Memory B cell (primary cell): ENCODE data around the gene SLC4A7.
A peak's percentile ranks its signal among the peaks of the same experiment; 100 is the strongest.
"Not testable (repeated sequence)": the region's sequence is repeated elsewhere in the genome, so short reads cannot be mapped to it uniquely, and the experiment has no call there.

Experiments used
- ATAC-seq: fragments of 150-1000 bp; cut with Tn5 transposase; 2 replicates; pipeline ENCODE4 v1.10.0; 2021; ENCODE audit warnings: low read depth, mild to moderate bottlenecking, moderate library complexity
- DNase-seq, 2 donors: peaks; one replicate each; pipeline ENCODE4 v3.0.0; 2022; ENCODE audit warnings: low spot score in 2 of 2
- H3K27ac Mint-ChIP-seq: one replicate; pipeline ENCODE4 v1.8.0; 2022; ENCODE audit warnings: mild to moderate bottlenecking, moderate library complexity, mixed read lengths
- H3K27me3 Mint-ChIP-seq: one replicate; pipeline ENCODE4 v1.8.0; 2022; ENCODE audit warnings: mixed read lengths
- H3K36me3 Mint-ChIP-seq: one replicate; pipeline ENCODE4 v1.8.0; 2022; ENCODE audit warnings: mild to moderate bottlenecking, mixed read lengths
- H3K4me1 Mint-ChIP-seq: one replicate; pipeline ENCODE4 v1.8.0; 2022; ENCODE audit warnings: mixed read lengths
- H3K4me3 Mint-ChIP-seq: one replicate; pipeline ENCODE4 v1.8.0; 2022; ENCODE audit warnings: mild to moderate bottlenecking, moderate library complexity, mixed read lengths
- H3K9me3 Mint-ChIP-seq: one replicate; pipeline ENCODE4 v1.8.0; 2022; ENCODE audit warnings: mixed read lengths

SLC4A7 gene

GRCh38 chr3:27353221-27353620 is 131.0 kb downstream of the SLC4A7 start:
- H3K27ac Mint-ChIP-seq: no peak overlapping the region
- no peaks in the 10 kb centered on the region for H3K27me3 Mint-ChIP-seq
- no peaks in the 10 kb centered on the region for H3K9me3 Mint-ChIP-seq
- H3K4me1 Mint-ChIP-seq: peaks cover 8% of the 10 kb centered on the region
- DNase-seq (no peak), ATAC-seq (no peak)
- no peaks in the 10 kb centered on the region for H3K36me3 Mint-ChIP-seq
- no peak overlapping the region for H3K4me3 Mint-ChIP-seq

GRCh38 chr3:27352047-27352446 is 132.1 kb downstream of the SLC4A7 start:
- Mint-ChIP-seq H3K36me3 (no peaks in the 10 kb centered on the region), H3K4me1 (peaks cover 5% of the 10 kb centered on the region), H3K4me3 (no peak overlapping the region), H3K9me3 (no peaks in the 10 kb centered on the region), H3K27ac (no peak overlapping the region), H3K27me3 (no peaks in the 10 kb centered on the region)
- DNase-seq (no peak), ATAC-seq (no peak)

GRCh38 chr3:27349832-27350231 is 134.4 kb downstream of the SLC4A7 start:
- H3K4me3 Mint-ChIP-seq: no peak overlapping the region
- H3K4me1 Mint-ChIP-seq: peaks cover 5% of the 10 kb centered on the region
- no peak for DNase-seq
- no peak overlapping the region for H3K27ac Mint-ChIP-seq
- no peaks in the 10 kb centered on the region for H3K9me3 Mint-ChIP-seq
- H3K36me3 Mint-ChIP-seq: no peaks in the 10 kb centered on the region
- no peak for ATAC-seq
- no peaks in the 10 kb centered on the region for H3K27me3 Mint-ChIP-seq

GRCh38 chr3:27345959-27346865 is 138.0 kb downstream of the SLC4A7 start:
- Mint-ChIP-seq H3K4me1 (peaks cover 8% of the 10 kb centered on the region), H3K4me3 (no peak overlapping the region), H3K27me3 (no peaks in the 10 kb centered on the region), H3K27ac (no peak overlapping the region), H3K36me3 (no peaks in the 10 kb centered on the region), H3K9me3 (no peaks in the 10 kb centered on the region)
- DNase-seq: no peak
- no peak for ATAC-seq

- H3K4me3 Mint-ChIP-seq: no peak overlapping the region
- no peak for ATAC-seq
- no peaks in the 10 kb centered on the region for H3K9me3 Mint-ChIP-seq
- H3K4me1 Mint-ChIP-seq: peaks cover 8% of the 10 kb centered on the region
- H3K36me3 Mint-ChIP-seq: no peaks in the 10 kb centered on the region
- H3K27ac Mint-ChIP-seq: no peak overlapping the region
- H3K27me3 Mint-ChIP-seq: no peaks in the 10 kb centered on the region
- DNase-seq: no peak
These were observed 138.7 kb downstream of the SLC4A7 start for GRCh38 chr3:27345493-27345892.

GRCh38 chr3:27345045-27345444 is 139.1 kb downstream of the SLC4A7 start:
- H3K27me3 Mint-ChIP-seq: no peaks in the 10 kb centered on the region
- no peak overlapping the region for H3K4me3 Mint-ChIP-seq
- no peak overlapping the region for H3K27ac Mint-ChIP-seq
- no peaks in the 10 kb centered on the region for H3K9me3 Mint-ChIP-seq
- no peak for DNase-seq
- no peaks in the 10 kb centered on the region for H3K36me3 Mint-ChIP-seq
- H3K4me1 Mint-ChIP-seq: peaks cover 8% of the 10 kb centered on the region
- ATAC-seq: no peak

- Mint-ChIP-seq H3K27ac (no peak overlapping the region), H3K4me3 (no peak overlapping the region), H3K36me3 (no peaks in the 10 kb centered on the region), H3K4me1 (peaks cover 3% of the 10 kb centered on the region), H3K9me3 (no peaks in the 10 kb centered on the region), H3K27me3 (no peaks in the 10 kb centered on the region)
- DNase-seq: no peak
- no peak for ATAC-seq
These were observed 140.0 kb downstream of the SLC4A7 start for GRCh38 chr3:27344192-27344591.

- H3K9me3 Mint-ChIP-seq: no peaks in the 10 kb centered on the region
- H3K36me3 Mint-ChIP-seq: no peaks in the 10 kb centered on the region
- ATAC-seq (no peak), DNase-seq (no peak)
- H3K4me3 Mint-ChIP-seq: no peak overlapping the region
- no peak overlapping the region for H3K27ac Mint-ChIP-seq
- no peaks in the 10 kb centered on the region for H3K27me3 Mint-ChIP-seq
- peaks cover 2% of the 10 kb centered on the region for H3K4me1 Mint-ChIP-seq
These were observed 141.9 kb downstream of the SLC4A7 start for GRCh38 chr3:27342267-27342666.

GRCh38 chr3:27340534-27340933 is 143.7 kb downstream of the SLC4A7 start:
- H3K9me3 Mint-ChIP-seq: no peaks in the 10 kb centered on the region
- H3K27me3 Mint-ChIP-seq: no peaks in the 10 kb centered on the region
- peaks cover 2% of the 10 kb centered on the region for H3K4me1 Mint-ChIP-seq
- H3K27ac Mint-ChIP-seq: no peak overlapping the region
- ATAC-seq (peak; percentile 88), DNase-seq (no peak)
- no peaks in the 10 kb centered on the region for H3K36me3 Mint-ChIP-seq
- H3K4me3 Mint-ChIP-seq: no peak overlapping the region

GRCh38 chr3:27335571-27335970 is 148.6 kb downstream of the SLC4A7 start:
- Mint-ChIP-seq H3K27ac (no peak overlapping the region), H3K9me3 (no peaks in the 10 kb centered on the region), H3K27me3 (peaks cover 4% of the 10 kb centered on the region), H3K4me3 (no peak overlapping the region), H3K36me3 (no peaks in the 10 kb centered on the region), H3K4me1 (no peaks in the 10 kb centered on the region)
- DNase-seq (no peak), ATAC-seq (no peak)

- no peak overlapping the region for H3K27ac Mint-ChIP-seq
- DNase-seq (no peak), ATAC-seq (no peak)
- H3K4me1 Mint-ChIP-seq: no peaks in the 10 kb centered on the region
- no peaks in the 10 kb centered on the region for H3K9me3 Mint-ChIP-seq
- peaks cover 4% of the 10 kb centered on the region for H3K27me3 Mint-ChIP-seq
- no peak overlapping the region for H3K4me3 Mint-ChIP-seq
- H3K36me3 Mint-ChIP-seq: peaks cover 3% of the 10 kb centered on the region
These were observed 150.3 kb downstream of the SLC4A7 start for GRCh38 chr3:27333843-27334242.

- not testable (repeated sequence) for ATAC-seq, H3K4me3 Mint-ChIP-seq, H3K36me3 Mint-ChIP-seq, H3K4me1 Mint-ChIP-seq, H3K27ac Mint-ChIP-seq, H3K9me3 Mint-ChIP-seq, DNase-seq, H3K27me3 Mint-ChIP-seq
These were observed 155.0 kb downstream of the SLC4A7 start for GRCh38 chr3:27328982-27329762.

GRCh38 chr3:27326629-27327545 is 157.3 kb downstream of the SLC4A7 start:
- Mint-ChIP-seq H3K4me1 (no peaks in the 10 kb centered on the region), H3K9me3 (peaks cover 6% of the 10 kb centered on the region)

GRCh38 chr3:27326202-27326601 is 158.0 kb downstream of the SLC4A7 start:
- Mint-ChIP-seq H3K9me3 (peaks cover 6% of the 10 kb centered on the region), H3K36me3 (peaks cover 9% of the 10 kb centered on the region), H3K27ac (no peak overlapping the region), H3K27me3 (peaks cover 1% of the 10 kb centered on the region), H3K4me1 (no peaks in the 10 kb centered on the region), H3K4me3 (no peak overlapping the region)
- ATAC-seq (no peak), DNase-seq (no peak)

More at GRCh38 chr3:27326629-27327545, 157.3 kb downstream of the SLC4A7 start:
- Mint-ChIP-seq H3K27me3 (peaks cover 1% of the 10 kb centered on the region), H3K27ac (no peak overlapping the region), H3K4me3 (no peak overlapping the region), H3K36me3 (peaks cover 9% of the 10 kb centered on the region)
- ATAC-seq: no peak
- no peak for DNase-seq
